ENCODE data around the gene IL9. TPM values are rescaled to one million over a fixed set of nuclear protein-coding genes. Genes with fewer than 3 reads are reported as not detected.
A peak's percentile ranks its signal among the peaks of the same experiment; 100 is the strongest.

Gene IL9
- total RNA-seq, 2 experiments from 2014 or later, result not detected

DNA sequence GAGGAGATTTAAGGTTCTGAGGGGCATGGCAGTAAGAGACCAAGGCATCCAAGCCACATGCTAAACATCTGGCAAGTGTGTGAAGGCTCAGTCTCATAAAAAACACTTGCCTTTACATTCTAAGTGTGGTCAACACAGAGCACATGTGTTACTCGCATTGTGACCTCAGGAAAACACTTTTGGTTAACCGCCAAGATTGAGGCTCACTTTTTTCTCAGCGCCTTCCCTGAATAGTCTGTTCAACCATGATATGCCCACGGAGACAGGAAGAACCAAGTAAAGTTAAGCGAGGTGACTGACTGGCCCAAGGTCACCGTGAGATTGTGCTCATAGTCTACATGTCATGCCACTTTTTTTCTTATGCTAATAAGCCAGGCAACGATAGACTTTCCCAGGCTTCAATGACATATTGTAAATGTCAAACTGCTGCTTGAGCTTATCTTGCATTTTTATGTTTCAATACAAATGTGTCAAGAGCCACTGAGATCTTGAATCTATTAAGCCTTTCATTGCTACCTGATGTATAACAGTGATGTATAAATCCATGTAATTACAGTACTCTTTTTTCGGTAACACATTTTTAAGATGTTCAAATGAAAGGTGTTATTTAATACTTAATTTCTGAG, 21.1 kb upstream of the IL9 start:
- Mint-ChIP-seq H3K27ac (no peak overlapping the region), H3K27me3 (ENCODE audit: low read depth) (peaks cover 21% of the 10 kb centered on the region), H3K36me3 (ENCODE audit: low read depth) (no peaks in the 10 kb centered on the region), H3K4me1 (ENCODE audit: low read depth) (no peaks in the 10 kb centered on the region), H3K4me3 (no peak overlapping the region), H3K9me3 (no peaks in the 10 kb centered on the region)
- CTCF ChIA-PET, result no interaction called here
- no peak for DNase-seq
- intact Hi-C loops (cut with micrococcal nuclease), result no loop called here

DNA sequence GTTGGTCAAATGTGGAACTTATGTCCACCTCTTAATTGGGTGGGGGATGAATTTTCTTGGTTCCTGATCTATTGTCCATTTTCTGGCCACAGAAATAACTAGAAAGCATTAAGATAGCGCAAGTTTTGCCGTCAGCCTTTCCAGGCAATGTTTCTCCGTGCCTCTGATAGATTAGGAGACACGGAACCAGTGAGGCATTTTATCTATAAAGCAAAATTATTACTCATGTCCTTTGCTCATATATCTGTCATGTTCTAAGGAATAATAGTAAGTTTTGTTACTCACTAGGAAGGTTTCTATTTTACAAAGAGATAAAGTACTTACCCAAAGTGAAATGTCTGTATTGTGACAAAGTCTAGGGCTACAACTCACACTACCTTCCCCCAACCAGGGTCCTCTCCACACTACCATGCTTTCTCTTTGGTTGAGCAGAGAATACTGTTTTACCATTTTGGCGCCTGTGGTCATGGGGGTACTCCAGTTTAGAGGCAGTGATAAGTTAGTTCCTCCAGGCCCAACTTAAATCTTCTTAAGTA, 19.9 kb upstream of the IL9 start:
- no peak overlapping the region for H3K4me3 Mint-ChIP-seq
- no peak overlapping the region for H3K27ac Mint-ChIP-seq
- no peaks in the 10 kb centered on the region for H3K4me1 Mint-ChIP-seq (ENCODE audit: low read depth)
- intact Hi-C loops (cut with micrococcal nuclease), result no loop called here
- H3K9me3 Mint-ChIP-seq, result no peaks in the 10 kb centered on the region
- no peaks in the 10 kb centered on the region for H3K36me3 Mint-ChIP-seq (ENCODE audit: low read depth)
- DNase-seq, result no peak
- CTCF ChIA-PET, result no interaction called here
- H3K27me3 Mint-ChIP-seq (ENCODE audit: low read depth), result peaks cover 22% of the 10 kb centered on the region

DNA sequence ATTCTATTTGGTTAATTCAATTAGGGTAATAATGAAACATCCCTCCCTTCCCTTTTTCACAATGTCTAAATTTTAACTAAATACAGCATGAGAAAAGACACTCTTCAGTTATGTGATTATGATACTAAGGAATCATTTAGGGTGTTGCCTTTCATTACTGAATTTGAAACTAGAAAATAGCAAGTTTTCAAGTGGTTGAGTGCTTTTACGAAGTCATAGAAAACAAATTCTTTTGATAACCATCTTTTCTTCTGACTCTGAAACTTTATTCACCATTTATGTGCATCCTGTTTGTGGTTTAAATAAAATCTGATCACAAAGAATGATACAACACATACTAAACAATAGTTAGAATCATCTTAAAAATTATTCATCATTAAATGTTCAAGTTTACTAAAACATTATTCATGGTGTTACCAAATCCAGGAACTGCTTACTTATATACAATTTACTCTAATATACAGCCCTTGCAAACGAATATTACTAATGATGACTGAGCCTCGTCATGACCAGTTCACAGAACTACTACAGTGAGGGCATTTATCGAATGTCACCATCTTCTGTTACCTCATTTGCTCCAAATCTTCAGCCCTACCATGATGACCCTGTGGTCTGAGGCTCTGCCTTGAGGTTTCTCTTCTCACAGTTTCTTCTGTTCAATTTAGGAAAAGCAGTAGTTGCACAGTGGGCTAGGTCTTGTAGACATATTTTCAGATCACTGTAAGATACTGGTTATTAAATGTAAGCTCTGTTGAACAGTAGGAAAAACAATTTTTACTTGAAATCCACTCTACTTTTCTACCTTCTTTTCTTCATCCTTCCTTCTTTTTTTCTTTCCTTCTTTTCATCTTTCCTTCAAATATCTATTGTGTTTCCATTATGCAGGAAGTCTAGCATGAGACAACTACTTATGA, 18.3 kb upstream of the IL9 start:
- no peaks in the 10 kb centered on the region for H3K4me1 Mint-ChIP-seq (ENCODE audit: low read depth)
- no peaks in the 10 kb centered on the region for H3K9me3 Mint-ChIP-seq
- H3K27ac Mint-ChIP-seq, result no peak overlapping the region
- intact Hi-C loops (cut with micrococcal nuclease), result no loop called here
- CTCF ChIA-PET, result no interaction called here
- no peak for DNase-seq
- peaks cover 27% of the 10 kb centered on the region for H3K27me3 Mint-ChIP-seq (ENCODE audit: low read depth)
- no peaks in the 10 kb centered on the region for H3K36me3 Mint-ChIP-seq (ENCODE audit: low read depth)
- H3K4me3 Mint-ChIP-seq, result no peak overlapping the region

DNA sequence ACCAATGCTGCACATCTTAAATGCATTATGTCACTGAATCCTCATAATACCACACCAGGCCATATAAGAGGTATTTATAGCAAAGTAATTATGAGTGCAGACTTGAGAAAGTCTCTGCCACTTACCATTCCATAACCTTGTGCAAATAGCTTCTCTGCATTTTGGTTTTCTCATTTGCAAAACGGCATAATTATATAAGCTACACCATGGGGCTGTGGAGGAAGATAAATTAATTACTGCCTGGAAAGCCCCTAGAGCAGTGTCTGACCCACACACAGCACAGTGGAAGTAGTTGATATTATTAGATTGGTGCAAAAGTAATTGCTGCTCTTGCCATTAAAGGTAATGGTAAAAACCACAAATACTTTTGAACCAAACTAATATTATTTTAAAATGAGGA, 9.5 kb upstream of the IL9 start:
- DNase-seq, result no peak
- Mint-ChIP-seq H3K27me3 (ENCODE audit: low read depth) (peaks cover 11% of the 10 kb centered on the region), H3K36me3 (ENCODE audit: low read depth) (no peaks in the 10 kb centered on the region), H3K4me3 (no peak overlapping the region), H3K9me3 (no peaks in the 10 kb centered on the region), H3K27ac (no peak overlapping the region), H3K4me1 (ENCODE audit: low read depth) (no peaks in the 10 kb centered on the region)
- CTCF ChIA-PET, result interaction anchor here (1.2 to 1.5 kb wide), 2 partner anchors 13 to 23 kb away, joined by 3 read pairs; no protein-coding TSS in a partner anchor
- intact Hi-C loops (cut with micrococcal nuclease), result no loop called here

DNA sequence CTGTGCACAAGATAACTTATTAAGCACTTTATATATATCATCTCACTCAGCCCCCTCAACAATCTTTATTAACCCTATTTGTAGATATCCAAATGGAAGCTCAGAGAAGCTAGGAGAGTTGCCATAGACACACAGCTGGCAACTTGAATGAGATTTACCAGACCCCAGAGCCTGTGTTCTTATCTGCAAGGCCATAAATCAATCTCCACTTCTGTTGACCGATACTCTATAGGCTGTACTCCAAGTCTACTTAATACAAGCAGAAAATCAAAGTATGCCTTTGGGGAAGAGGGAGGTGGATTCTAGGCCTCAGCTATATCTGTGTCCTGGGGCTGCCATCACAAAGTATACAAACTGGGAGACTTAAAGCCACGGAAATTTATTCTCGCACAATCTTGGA, 6.0 kb upstream of the IL9 start:
- H3K4me3 Mint-ChIP-seq, result no peak overlapping the region
- DNase-seq, result no peak
- no peaks in the 10 kb centered on the region for H3K4me1 Mint-ChIP-seq (ENCODE audit: low read depth)
- intact Hi-C loops (cut with micrococcal nuclease), result no loop called here
- no peaks in the 10 kb centered on the region for H3K9me3 Mint-ChIP-seq
- H3K36me3 Mint-ChIP-seq (ENCODE audit: low read depth), result no peaks in the 10 kb centered on the region
- CTCF ChIA-PET, result no interaction called here
- H3K27ac Mint-ChIP-seq, result no peak overlapping the region
- H3K27me3 Mint-ChIP-seq (ENCODE audit: low read depth), result peaks cover 13% of the 10 kb centered on the region

DNA sequence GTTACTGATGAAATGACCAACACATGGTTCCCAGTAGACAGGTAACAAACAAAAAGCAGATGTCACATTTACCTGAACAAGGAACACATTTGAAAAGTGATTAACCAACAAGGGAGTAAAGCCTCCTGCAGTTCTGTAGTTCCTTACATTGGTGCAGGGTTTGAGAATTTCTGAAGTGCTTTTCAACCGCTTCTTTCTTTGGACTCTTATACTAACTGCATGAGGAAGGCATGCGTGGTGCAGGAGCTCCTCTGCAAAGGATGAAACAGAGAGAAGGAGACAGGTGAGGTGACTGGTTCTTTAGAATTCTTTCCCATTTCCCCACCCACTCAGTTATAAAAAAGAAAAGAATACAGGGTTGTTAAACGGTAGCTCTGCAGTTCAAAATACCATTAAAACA, 4.6 kb upstream of the IL9 start:
- intact Hi-C loops (cut with micrococcal nuclease), result no loop called here
- Mint-ChIP-seq H3K27ac (no peak overlapping the region), H3K4me1 (ENCODE audit: low read depth) (no peaks in the 10 kb centered on the region), H3K27me3 (ENCODE audit: low read depth) (peaks cover 20% of the 10 kb centered on the region), H3K9me3 (no peaks in the 10 kb centered on the region), H3K36me3 (ENCODE audit: low read depth) (no peaks in the 10 kb centered on the region), H3K4me3 (no peak overlapping the region)
- CTCF ChIA-PET, result no interaction called here
- no peak for DNase-seq

DNA sequence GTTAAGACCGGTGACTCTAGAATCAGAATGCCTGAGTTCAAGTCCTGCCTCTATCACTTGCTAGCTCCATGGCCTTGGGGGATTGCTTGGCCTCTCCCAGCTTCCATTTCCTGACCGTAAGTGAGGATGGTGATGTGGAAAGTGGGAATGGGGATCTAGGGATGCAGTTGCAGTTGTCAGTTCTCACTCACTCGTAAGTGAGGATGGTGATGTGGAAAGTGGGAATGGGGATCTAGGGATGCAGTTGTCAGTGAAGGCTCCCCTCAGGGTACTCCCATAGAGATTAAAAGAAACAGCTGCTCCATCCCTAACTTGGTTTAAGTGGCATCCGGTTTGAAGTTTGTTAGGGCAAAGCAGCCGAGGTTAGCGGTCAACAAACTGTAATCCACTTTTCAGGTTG, 3.0 kb upstream of the IL9 start:
- Mint-ChIP-seq H3K36me3 (ENCODE audit: low read depth) (no peaks in the 10 kb centered on the region), H3K4me3 (no peak overlapping the region), H3K27ac (no peak overlapping the region), H3K27me3 (ENCODE audit: low read depth) (peaks cover 23% of the 10 kb centered on the region), H3K9me3 (no peaks in the 10 kb centered on the region), H3K4me1 (ENCODE audit: low read depth) (no peaks in the 10 kb centered on the region)
- intact Hi-C loops (cut with micrococcal nuclease), result no loop called here
- CTCF ChIA-PET, result no interaction called here
- DNase-seq, result no peak

DNA sequence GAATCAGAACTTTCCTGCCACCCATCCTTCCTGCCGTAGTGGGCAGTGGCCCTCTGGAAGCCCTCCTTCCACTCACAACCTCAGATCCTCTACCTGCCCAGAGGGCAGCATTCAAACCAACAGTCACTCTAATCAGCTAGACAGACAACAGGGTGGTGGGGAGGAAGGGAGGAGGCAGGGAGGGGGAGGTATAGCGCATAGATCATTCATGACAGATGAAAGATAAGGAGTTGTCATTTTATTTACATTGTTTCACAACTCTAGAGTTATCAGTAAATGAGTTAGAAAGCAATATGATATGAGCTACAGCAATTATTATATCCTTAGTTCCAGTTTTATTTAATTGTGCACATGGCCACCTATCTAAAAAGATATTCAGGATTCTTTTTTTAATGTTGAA, 852 bp downstream of the IL9 start:
- Mint-ChIP-seq H3K4me3 (no peak overlapping the region), H3K9me3 (no peaks in the 10 kb centered on the region), H3K27me3 (ENCODE audit: low read depth) (peaks cover 21% of the 10 kb centered on the region), H3K36me3 (ENCODE audit: low read depth) (no peaks in the 10 kb centered on the region), H3K27ac (no peak overlapping the region), H3K4me1 (ENCODE audit: low read depth) (no peaks in the 10 kb centered on the region)
- no peak for DNase-seq
- CTCF ChIA-PET, result no interaction called here
- intact Hi-C loops (cut with micrococcal nuclease), result no loop called here

DNA sequence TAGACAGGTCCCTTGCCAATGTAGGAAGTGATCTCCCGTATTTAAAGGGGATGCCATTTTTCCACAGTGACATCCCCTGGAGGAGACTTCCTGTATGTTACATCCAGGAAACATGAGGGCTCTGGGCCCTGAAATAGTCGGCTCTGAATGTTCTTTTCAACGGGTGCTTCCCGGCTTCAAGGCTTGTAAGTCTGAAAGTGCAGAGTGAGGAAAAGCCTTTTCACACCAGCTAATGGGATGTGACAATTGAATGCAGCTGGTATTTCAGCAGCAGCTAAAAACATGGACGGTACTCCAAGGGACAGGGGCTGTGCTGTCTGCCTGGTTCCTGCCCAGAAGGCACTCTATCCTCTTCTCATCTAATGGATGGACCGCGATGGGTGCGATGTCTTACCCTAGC, 1.4 kb downstream of the IL9 start:
- no peak overlapping the region for H3K4me3 Mint-ChIP-seq
- no peak for DNase-seq
- H3K9me3 Mint-ChIP-seq, result no peaks in the 10 kb centered on the region
- peaks cover 21% of the 10 kb centered on the region for H3K27me3 Mint-ChIP-seq (ENCODE audit: low read depth)
- intact Hi-C loops (cut with micrococcal nuclease), result no loop called here
- H3K27ac Mint-ChIP-seq, result no peak overlapping the region
- CTCF ChIA-PET, result no interaction called here
- H3K36me3 Mint-ChIP-seq (ENCODE audit: low read depth), result no peaks in the 10 kb centered on the region
- H3K4me1 Mint-ChIP-seq (ENCODE audit: low read depth), result no peaks in the 10 kb centered on the region

DNA sequence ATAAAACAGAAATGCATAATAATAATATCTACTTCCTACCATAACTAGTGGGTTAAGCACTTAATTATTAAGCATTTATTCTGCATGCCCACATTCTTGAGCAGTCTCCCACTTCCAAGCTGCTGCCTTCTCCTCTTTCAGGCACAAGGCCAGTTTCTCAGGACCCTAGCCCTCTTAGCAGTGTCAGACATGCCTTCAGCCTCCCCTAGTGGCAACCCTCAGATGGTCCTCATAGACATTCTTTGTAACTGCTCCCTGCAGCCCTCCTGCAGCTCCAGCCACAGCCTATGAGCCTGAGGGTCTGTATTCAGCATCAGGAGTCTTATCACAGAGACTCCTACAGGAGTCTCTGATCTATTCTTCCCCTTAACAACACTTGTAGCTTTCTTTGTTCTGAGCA, 3.9 kb downstream of the IL9 start:
- intact Hi-C loops (cut with micrococcal nuclease), result loop anchor here (1.0 kb wide), 1 partner anchor 146 kb away; no protein-coding TSS in a partner anchor
- CTCF ChIA-PET, result interaction anchor here (0.6 to 1.1 kb wide), 4 partner anchors 13 to 427 kb away, joined by 3 to 5 read pairs (median 4); no protein-coding TSS in a partner anchor

DNA sequence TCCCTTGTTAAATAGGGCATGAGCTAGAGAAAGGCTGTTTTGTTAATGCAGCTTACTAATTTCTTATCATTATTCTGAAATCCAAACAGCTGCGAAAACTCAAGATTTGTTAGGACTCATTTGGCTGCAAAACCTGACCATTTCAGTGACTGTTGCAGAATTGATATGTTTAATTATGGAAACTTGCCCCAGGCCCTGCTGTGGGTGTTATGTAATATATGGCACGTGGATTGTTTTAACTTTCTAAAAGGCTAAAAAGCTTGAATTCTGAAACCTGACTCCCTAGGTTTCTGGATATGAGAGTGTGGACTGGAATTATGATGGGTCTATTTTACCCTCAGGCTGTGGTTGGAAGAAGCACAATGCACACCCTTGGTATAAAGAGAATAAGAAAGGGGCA, 4.4 kb downstream of the IL9 start:
- peaks cover 4% of the 10 kb centered on the region for H3K4me1 Mint-ChIP-seq (ENCODE audit: low read depth)
- H3K27ac Mint-ChIP-seq, result no peak overlapping the region
- CTCF ChIA-PET, result interaction anchor here (0.7 to 1.1 kb wide), 2 partner anchors 30 to 73 kb away, joined by 3 to 4 read pairs; no protein-coding TSS in a partner anchor
- intact Hi-C loops (cut with micrococcal nuclease), result loop anchor here (1.0 kb wide), 1 partner anchor 146 kb away; no protein-coding TSS in a partner anchor
- H3K9me3 Mint-ChIP-seq, result no peaks in the 10 kb centered on the region
- peaks cover 17% of the 10 kb centered on the region for H3K27me3 Mint-ChIP-seq (ENCODE audit: low read depth)
- H3K36me3 Mint-ChIP-seq (ENCODE audit: low read depth), result no peaks in the 10 kb centered on the region
- no peak overlapping the region for H3K4me3 Mint-ChIP-seq
- no peak for DNase-seq

More for the DNA sequence above, 3.9 kb downstream of the IL9 start:
- H3K4me1 Mint-ChIP-seq (ENCODE audit: low read depth), result peaks cover 4% of the 10 kb centered on the region
- H3K36me3 Mint-ChIP-seq (ENCODE audit: low read depth), result no peaks in the 10 kb centered on the region
- H3K9me3 Mint-ChIP-seq, result no peaks in the 10 kb centered on the region
- H3K4me3 Mint-ChIP-seq, result no peak overlapping the region
- no peak overlapping the region for H3K27ac Mint-ChIP-seq
- DNase-seq, result no peak
- peaks cover 18% of the 10 kb centered on the region for H3K27me3 Mint-ChIP-seq (ENCODE audit: low read depth)

DNA sequence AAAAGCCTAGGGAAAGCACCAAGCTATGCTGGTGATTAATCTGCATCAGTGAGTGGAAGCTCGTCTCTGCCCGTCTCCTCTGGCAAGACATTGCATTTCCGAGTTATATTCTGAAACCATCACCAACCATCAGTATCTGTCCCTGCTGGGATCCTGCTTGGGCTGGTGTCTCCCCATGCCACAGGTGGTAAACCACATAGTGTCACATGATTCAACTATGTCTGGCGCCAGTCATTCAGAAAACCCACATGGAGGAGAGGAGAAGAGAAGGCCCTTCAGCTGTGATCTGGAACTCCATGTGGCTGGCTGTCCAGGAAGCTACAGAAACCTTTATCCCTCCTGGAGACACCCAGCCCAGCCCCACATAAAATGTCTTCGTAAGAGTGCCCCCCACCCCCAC, 4.8 kb downstream of the IL9 start:
- CTCF ChIA-PET, result interaction anchor here (0.7 kb wide), 1 partner anchor 74 kb away, joined by 4 read pairs; no protein-coding TSS in a partner anchor
- H3K27me3 Mint-ChIP-seq (ENCODE audit: low read depth), result peaks cover 14% of the 10 kb centered on the region
- H3K4me3 Mint-ChIP-seq, result no peak overlapping the region
- peaks cover 4% of the 10 kb centered on the region for H3K4me1 Mint-ChIP-seq (ENCODE audit: low read depth)
- peak; percentile 65 for DNase-seq
- no peaks in the 10 kb centered on the region for H3K36me3 Mint-ChIP-seq (ENCODE audit: low read depth)
- H3K9me3 Mint-ChIP-seq, result no peaks in the 10 kb centered on the region
- H3K27ac Mint-ChIP-seq, result no peak overlapping the region
- intact Hi-C loops (cut with micrococcal nuclease), result loop anchor here (1.0 kb wide), 1 partner anchor 146 kb away; no protein-coding TSS in a partner anchor
